Measurements from ENCODE around the gene ZBTB3. TPM values are rescaled to one million over a fixed set of nuclear protein-coding genes. Genes with fewer than 3 reads are reported as not detected.

ZBTB3 gene
- total and polyA plus RNA-seq, 9 of the 15 experiments (the other 6 are each of a cell fraction or from before 2014, with no cell fraction given), result 1.9 to 10.0 (median 4.9) TPM

GRCh38 chr11:62727165-62727871, 26.6 kb downstream of the ZBTB3 start, which contains the start of gene HNRNPUL2 (continued):
- TF ChIP-seq ZBTB2 (IDR thresholded peaks at IDR 0.05) (peak; percentile 94), CHD4 (IDR thresholded peaks at IDR 0.05; ENCODE audit: insufficient read depth, insufficient replicate concordance, low read depth, low read length, poor library complexity, severe bottlenecking) (no peak), GABPB1 (CRISPR knock-in tag; IDR thresholded peaks at IDR 0.05) (peak; percentile 81), ZBTB7A (IDR thresholded peaks at IDR 0.05; ENCODE audit: borderline replicate concordance, control insufficient read depth, low read depth, low read length) (peak; percentile 58; the same call in 1 of the 2 replicates), CBX3 (IDR thresholded peaks at IDR 0.05; ENCODE audit: borderline replicate concordance in 1 of 2, low read length in 2 of 2) (peak in 1 of 2 experiments; percentile 81; a peak in 1 of 3 replicates), POLR2B (IDR thresholded peaks at IDR 0.05; ENCODE audit: low read depth, partially characterized antibody) (peak; percentile 89), ZNF79 (CRISPR knock-in tag; IDR thresholded peaks at IDR 0.05; ENCODE audit: low read depth) (no peak), PHTF2 (CRISPR knock-in tag; IDR thresholded peaks at IDR 0.05) (no peak), FOXK2 (conservative IDR thresholded peaks at IDR 0.05 in 1 of 2, IDR thresholded peaks at IDR 0.05 in 1 of 2; ENCODE audit: low read depth in 2 of 2) (no peak; a peak in 1 of 4 replicates), E2F6 (IDR thresholded peaks at IDR 0.05; ENCODE audit: borderline replicate concordance in 1 of 2, extremely low read depth in 1 of 2, insufficient read depth in 1 of 2, insufficient read length in 1 of 2, low read depth in 1 of 2, low read length in 1 of 2, poor library complexity in 1 of 2, severe bottlenecking in 1 of 2) (peak; percentile 99), NRF1 (conservative IDR thresholded peaks at IDR 0.05 in 1 of 2, IDR thresholded peaks at IDR 0.05 in 1 of 2) (peak; percentile 99)
- TF ChIP-seq, protein P1, sequence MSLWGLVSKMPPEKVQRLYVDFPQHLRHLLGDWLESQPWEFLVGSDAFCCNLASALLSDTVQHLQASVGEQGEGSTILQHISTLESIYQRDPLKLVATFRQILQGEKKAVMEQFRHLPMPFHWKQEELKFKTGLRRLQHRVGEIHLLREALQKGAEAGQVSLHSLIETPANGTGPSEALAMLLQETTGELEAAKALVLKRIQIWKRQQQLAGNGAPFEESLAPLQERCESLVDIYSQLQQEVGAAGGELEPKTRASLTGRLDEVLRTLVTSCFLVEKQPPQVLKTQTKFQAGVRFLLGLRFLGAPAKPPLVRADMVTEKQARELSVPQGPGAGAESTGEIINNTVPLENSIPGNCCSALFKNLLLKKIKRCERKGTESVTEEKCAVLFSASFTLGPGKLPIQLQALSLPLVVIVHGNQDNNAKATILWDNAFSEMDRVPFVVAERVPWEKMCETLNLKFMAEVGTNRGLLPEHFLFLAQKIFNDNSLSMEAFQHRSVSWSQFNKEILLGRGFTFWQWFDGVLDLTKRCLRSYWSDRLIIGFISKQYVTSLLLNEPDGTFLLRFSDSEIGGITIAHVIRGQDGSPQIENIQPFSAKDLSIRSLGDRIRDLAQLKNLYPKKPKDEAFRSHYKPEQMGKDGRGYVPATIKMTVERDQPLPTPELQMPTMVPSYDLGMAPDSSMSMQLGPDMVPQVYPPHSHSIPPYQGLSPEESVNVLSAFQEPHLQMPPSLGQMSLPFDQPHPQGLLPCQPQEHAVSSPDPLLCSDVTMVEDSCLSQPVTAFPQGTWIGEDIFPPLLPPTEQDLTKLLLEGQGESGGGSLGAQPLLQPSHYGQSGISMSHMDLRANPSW (CRISPR knock-in tag; IDR thresholded peaks at IDR 0.05), result peak; percentile 82; the same call in 1 of the 2 replicates
- TF ChIP-seq, protein P2, sequence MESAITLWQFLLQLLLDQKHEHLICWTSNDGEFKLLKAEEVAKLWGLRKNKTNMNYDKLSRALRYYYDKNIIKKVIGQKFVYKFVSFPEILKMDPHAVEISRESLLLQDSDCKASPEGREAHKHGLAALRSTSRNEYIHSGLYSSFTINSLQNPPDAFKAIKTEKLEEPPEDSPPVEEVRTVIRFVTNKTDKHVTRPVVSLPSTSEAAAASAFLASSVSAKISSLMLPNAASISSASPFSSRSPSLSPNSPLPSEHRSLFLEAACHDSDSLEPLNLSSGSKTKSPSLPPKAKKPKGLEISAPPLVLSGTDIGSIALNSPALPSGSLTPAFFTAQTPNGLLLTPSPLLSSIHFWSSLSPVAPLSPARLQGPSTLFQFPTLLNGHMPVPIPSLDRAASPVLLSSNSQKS (CRISPR knock-in tag; IDR thresholded peaks at IDR 0.05), result no peak
- TF ChIP-seq, protein P3, sequence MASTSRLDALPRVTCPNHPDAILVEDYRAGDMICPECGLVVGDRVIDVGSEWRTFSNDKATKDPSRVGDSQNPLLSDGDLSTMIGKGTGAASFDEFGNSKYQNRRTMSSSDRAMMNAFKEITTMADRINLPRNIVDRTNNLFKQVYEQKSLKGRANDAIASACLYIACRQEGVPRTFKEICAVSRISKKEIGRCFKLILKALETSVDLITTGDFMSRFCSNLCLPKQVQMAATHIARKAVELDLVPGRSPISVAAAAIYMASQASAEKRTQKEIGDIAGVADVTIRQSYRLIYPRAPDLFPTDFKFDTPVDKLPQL (IDR thresholded peaks at IDR 0.05; ENCODE audit: extremely low read depth, insufficient read length), result no peak
- TF ChIP-seq, protein P4, sequence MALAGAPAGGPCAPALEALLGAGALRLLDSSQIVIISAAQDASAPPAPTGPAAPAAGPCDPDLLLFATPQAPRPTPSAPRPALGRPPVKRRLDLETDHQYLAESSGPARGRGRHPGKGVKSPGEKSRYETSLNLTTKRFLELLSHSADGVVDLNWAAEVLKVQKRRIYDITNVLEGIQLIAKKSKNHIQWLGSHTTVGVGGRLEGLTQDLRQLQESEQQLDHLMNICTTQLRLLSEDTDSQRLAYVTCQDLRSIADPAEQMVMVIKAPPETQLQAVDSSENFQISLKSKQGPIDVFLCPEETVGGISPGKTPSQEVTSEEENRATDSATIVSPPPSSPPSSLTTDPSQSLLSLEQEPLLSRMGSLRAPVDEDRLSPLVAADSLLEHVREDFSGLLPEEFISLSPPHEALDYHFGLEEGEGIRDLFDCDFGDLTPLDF (CRISPR knock-in tag; IDR thresholded peaks at IDR 0.05), result peak; percentile 94

Data from K562 (cell line).